ENCODE measurements around the gene CUL2.
A peak's percentile ranks its signal among the peaks of the same experiment; 100 is the strongest.
"Not testable (repeated sequence)": the region's sequence is repeated elsewhere in the genome, so short reads cannot be mapped to it uniquely, and the experiment has no call there.

The CUL2 gene

DNA sequence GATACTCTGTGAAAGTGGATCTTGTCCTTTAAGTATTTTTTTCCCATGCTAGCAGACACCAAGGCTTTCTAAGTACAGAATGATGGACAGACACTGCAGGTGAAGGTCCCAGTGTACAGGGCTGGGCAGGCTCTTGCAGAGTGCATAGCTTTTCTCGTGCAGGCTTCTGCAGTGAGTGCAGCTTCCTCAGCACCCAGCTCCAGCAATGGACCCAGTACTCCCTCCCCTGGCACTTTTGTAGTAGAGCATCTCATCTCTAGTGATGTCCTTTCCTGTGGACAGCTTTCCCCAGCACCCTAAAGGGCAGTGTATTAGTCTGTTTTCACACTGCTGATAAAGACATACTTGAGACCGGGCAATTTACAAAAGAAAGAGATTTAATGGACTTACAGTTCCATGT lies 104.3 kb downstream of the CUL2 start:
- H3K4me3 ChIP-seq (ENCODE audit: low read length) = no peak overlapping the region
- DNase-seq (ENCODE audit: low read depth) = no peak
- TF ChIP-seq CTCF (conservative IDR thresholded peaks at IDR 0.05; ENCODE audit: low read length) = peak; percentile 44

DNA sequence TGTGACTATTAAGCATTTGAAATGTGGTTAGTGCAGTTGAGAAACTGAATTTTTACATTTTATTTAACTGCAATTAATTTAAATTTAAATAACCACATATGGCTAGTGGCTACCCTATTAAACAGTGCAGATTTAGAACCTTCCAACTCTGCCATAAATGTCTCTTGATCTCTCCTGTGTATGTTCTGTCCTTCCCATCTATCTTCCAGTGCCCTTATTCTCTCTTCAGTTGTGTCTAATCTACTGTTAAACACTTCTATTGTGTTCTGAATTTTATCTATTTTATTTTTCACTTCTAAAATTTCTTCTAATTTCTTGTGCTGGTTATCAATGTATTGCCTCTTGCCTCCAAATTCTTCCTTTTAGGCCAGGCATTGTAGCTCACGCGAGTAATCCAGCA lies 105.0 kb downstream of the CUL2 start:
- TF ChIP-seq CTCF (conservative IDR thresholded peaks at IDR 0.05; ENCODE audit: low read length) = no peak
- no peak for DNase-seq (ENCODE audit: low read depth)
- H3K4me3 ChIP-seq (ENCODE audit: low read length) = no peak overlapping the region

- no peak overlapping the region for H3K4me3 ChIP-seq (ENCODE audit: low read length)
- no peak for TF ChIP-seq CTCF (conservative IDR thresholded peaks at IDR 0.05; ENCODE audit: low read length)
- no peak for DNase-seq (ENCODE audit: low read depth)
These were observed 108.3 kb downstream of the CUL2 start for GRCh38 chr10:34981844-34982243.

- DNase-seq (ENCODE audit: low read depth) = no peak
- H3K4me3 ChIP-seq (ENCODE audit: low read length) = no peak overlapping the region
- TF ChIP-seq CTCF (conservative IDR thresholded peaks at IDR 0.05; ENCODE audit: low read length) = no peak
These were observed 110.2 kb downstream of the CUL2 start for GRCh38 chr10:34979938-34980337.

- no peak for DNase-seq (ENCODE audit: low read depth)
- no peak overlapping the region for H3K4me3 ChIP-seq (ENCODE audit: low read length)
- no peak for TF ChIP-seq CTCF (conservative IDR thresholded peaks at IDR 0.05; ENCODE audit: low read length)
These were observed 112.1 kb downstream of the CUL2 start for GRCh38 chr10:34978080-34978479.

DNA sequence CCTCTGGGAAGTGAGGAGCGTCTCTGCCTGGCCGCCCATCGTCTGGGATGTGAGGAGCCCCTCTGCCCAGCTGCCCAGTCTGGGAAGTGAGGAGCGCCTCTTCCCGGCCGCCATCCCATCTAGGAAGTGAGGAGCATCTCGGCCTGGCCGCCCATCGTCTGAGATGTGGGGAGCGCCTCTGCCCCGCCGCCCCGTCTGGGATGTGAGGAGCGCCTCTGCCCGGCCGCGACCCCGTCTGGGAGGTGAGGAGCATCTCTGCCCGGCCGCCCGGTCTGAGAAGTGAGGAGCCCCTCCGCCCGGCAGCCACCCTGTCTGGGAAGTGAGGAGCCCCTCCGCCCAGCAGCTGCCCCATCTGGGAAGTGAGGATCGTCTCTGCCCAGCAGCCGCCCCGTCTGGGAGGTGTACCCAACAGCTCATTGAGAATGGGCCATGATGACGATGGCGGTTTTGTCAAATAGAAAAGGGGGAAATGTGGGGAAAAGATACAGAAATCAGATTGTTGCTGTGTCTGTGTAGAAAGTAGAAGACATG lies 113.7 kb downstream of the CUL2 start:
- DNase-seq (ENCODE audit: low read depth); H3K4me3 ChIP-seq (ENCODE audit: low read length): not testable (repeated sequence)

DNA sequence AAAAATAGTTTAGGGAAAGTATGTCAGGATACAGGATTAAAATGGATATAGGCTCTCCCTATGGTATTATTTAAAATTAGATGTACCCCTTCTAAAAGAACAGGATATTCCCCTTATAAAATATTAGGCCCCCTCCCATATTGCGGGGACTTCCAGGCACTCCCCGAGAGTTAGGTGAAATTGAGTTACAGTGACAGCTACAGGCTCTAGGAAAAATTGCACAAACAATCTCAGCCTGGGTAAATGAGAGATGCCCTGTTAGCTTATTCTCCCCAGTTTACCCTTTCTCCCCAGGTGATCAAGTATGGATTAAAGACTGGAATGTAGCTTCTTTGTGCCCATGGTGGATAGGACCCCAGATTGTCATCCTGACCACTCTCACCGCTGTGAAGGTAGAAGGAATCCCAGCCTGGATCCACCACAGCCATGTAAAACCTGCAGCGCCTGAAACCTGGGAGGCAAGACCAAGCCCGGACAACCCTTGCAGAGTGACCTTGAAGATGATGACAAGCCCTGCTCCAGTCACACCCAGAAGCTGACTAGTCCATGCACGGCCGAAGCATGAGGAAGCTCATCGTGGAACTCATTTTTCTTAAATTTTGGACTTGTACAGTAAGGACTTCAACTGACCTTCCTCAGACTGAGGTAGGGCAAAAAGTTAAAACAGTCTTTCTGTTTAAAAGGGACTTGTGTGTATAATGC lies 115.6 kb downstream of the CUL2 start:
- not testable (repeated sequence) for DNase-seq (ENCODE audit: low read depth)

GRCh38 chr10:34973757-34974156 lies 116.4 kb downstream of the CUL2 start:
- DNase-seq (ENCODE audit: low read depth); H3K4me3 ChIP-seq (ENCODE audit: low read length): not testable (repeated sequence)

More for the DNA sequence above, 115.6 kb downstream of the CUL2 start:
- H3K4me3 ChIP-seq (ENCODE audit: low read length) = not testable (repeated sequence)
- TF ChIP-seq CTCF (conservative IDR thresholded peaks at IDR 0.05; ENCODE audit: low read length) = 0 out of 2 replicates have a peak, but pooled peaks have one; percentile 4

- not testable (repeated sequence) for DNase-seq (ENCODE audit: low read depth)
These were observed 117.0 kb downstream of the CUL2 start for GRCh38 chr10:34973121-34973520.

GRCh38 chr10:34972591-34972990 lies 117.5 kb downstream of the CUL2 start:
- not testable (repeated sequence) for H3K4me3 ChIP-seq (ENCODE audit: low read length); DNase-seq (ENCODE audit: low read depth)

More at GRCh38 chr10:34973121-34973520, 117.0 kb downstream of the CUL2 start:
- not testable (repeated sequence) for H3K4me3 ChIP-seq (ENCODE audit: low read length)

DNA sequence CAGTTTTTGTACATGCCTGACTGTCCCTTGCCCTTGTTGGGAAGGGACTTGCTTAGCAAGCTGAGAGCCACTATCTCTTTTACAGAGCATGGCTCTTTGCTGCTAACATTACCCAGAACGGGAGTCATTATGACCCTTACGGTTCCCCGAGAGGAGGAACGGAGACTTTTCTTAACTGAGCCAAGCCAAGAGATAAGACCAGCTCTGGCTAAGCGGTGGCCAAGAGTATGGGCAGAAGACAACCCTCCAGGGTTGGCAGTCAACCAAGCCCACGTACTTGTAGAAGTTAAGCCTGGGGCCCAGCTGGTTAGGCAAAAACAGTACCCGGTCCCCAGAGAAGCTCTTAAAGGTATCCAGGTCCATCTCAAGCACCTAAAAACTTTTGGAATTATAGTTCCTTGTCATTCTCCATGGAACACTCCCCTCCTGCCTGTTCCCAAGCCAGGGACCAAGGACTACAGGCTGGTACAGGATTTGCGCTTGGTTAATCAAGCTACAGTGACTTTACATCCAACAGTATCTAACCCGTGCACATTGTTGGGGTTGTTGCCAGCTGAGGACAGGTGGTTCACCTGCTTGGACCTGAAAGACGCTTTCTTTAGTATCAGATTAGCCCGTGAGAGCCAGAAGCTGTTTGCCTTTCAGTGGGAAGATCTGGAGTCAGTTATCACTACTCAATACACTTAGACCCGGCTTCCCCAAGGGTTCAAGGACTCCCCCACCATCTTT lies 118.4 kb downstream of the CUL2 start:
- DNase-seq (ENCODE audit: low read depth); H3K4me3 ChIP-seq (ENCODE audit: low read length): not testable (repeated sequence)

Data from AG10803 (cell line).